Adrenal gland (tissue), 12 donors: Measurements from ENCODE around the gene NMT1. TPM values are rescaled to one million over a fixed set of nuclear protein-coding genes. Genes with fewer than 3 reads are reported as not detected.
A peak's percentile ranks its signal among the peaks of the same experiment; 100 is the strongest.

Experiments used
- DNase-seq, 7 donors: peaks; one replicate each; pipeline ENCODE4 v3.0.0-alpha.2; 2019 to 2020
- H3K27ac ChIP-seq, 5 donors: fragments of 200-600 bp; sonication (generic) in 4 of 5; 1 replicate in 3 of 5; 2 replicates in 2 of 5; pipeline versions ENCODE4 v1.5.1 to v1.8.0; 2016 to 2020; ENCODE audit warnings: mild to moderate bottlenecking in 1 of 5
- H3K27me3 ChIP-seq: fragments of 200-600 bp; 2 replicates; pipeline ENCODE4 v1.8.0; 2021
- H3K36me3 ChIP-seq, 2 donors: fragments of 200-600 bp; replicated peaks in 1 of 2; 1 replicate in 1 of 2; 2 replicates in 1 of 2; pipeline versions ENCODE4 v1.5.1 to v1.8.0; 2018 to 2022
- H3K4me1 ChIP-seq, 2 donors: fragments of 200-600 bp; replicated peaks in 1 of 2; 1 replicate in 1 of 2; 2 replicates in 1 of 2; pipeline versions ENCODE4 v1.5.1 to v1.8.0; 2018 to 2021
- H3K4me3 ChIP-seq, 4 donors: fragments of 200-600 bp; sonication (generic) in 3 of 4; one replicate each; pipeline ENCODE4 v1.5.1; 2016 to 2018
- H3K9me3 ChIP-seq, 3 donors: fragments of 200-600 bp; sonication (generic) in 1 of 3; replicated peaks in 1 of 3; 1 replicate in 2 of 3; 2 replicates in 1 of 3; pipeline versions ENCODE4 v1.5.1 to v1.8.0; 2016 to 2021
- POLR2A ChIP-seq, 2 donors: fragments of 450-650 bp; IDR thresholded peaks; one replicate each; pipeline ENCODE4 v1.6.1; 2017; ENCODE audit warnings: antibody characterized with exemption in 2 of 2, mild to moderate bottlenecking in 2 of 2, moderate library complexity in 1 of 2
- WGBS, 4 donors: extraction: QIAGEN DNeasy Blood & Tissue Kit in 2 of 4; methylation state at CpG; one replicate each; pipeline versions ENCODE4 v1.1.5 to v1.1.7; 2013 to 2017; 5-methylcytosine and 5-hydroxymethylcytosine counted together
- intact Hi-C, 2 donors: fragments of 100-400 bp; cut with DNase I; formaldehyde crosslinking; loops; one replicate each; pipeline versions ENCODE4 v1.14.1 to v1.15.0; 2022 to 2023
- polyA plus RNA-seq, 3 donors: library from polyadenylated mRNA; stranded (reverse); fragments of 200-250 nt in 2 of 3; fragments of 350-450 nt in 1 of 3; fragmentation: Illumina TruSeq in 1 of 3; extraction: RNeasy Lipid Tissue Mini Kit (QIAGEN cat#74804) in 1 of 3; gene quantifications; one replicate each; pipeline ENCODE4 v1.2.3, GENCODE V29; 2013 to 2014
- total RNA-seq, 9 donors: library from RNA; depleted of rRNA in 4 of 9; stranded (reverse); fragments of >200 nt in 4 of 9; fragments of 120-200 nt in 1 of 9; fragmentation: NEBNext Ultra II Directional in 1 of 9; extraction: Animal tissue kit (Norgen Biotek cat#: 25700) in 1 of 9; gene quantifications; one replicate each; pipeline versions ENCODE4 v1.1.0 to v1.2.4, GENCODE V29; 2013 to 2023
- TF ChIP-seq, protein P1 (sequence below), 6 experiments: fragments of 450-650 bp in 4 of 6; fragments of 200-600 bp in 2 of 6; sonication (generic) in 1 of 6; IDR thresholded peaks; 1 replicate in 5 of 6; 2 replicates in 1 of 6; pipeline versions ENCODE4 v1.5.1 to v1.8.0; 2016 to 2021; ENCODE audit warnings: antibody characterized with exemption in 6 of 6, mild to moderate bottlenecking in 2 of 6, moderate library complexity in 1 of 6
- donor health status: healthy with polysubstance abuse.
- donor health status: Bipolar disorder and iron deficiency.
- donor health status: DM: yes; HTN: yes; CAD: no.
- donor health status: DM: no; HTN: no; CAD: no.
- donor health status: DM: no; HTN: no; CAD: no.
- donor health status: DM: yes; HTN: yes; CAD: no.

Gene NMT1
- total and polyA plus RNA-seq, 12 donors: 85.9 to 174 (median 136) TPM

DNA sequence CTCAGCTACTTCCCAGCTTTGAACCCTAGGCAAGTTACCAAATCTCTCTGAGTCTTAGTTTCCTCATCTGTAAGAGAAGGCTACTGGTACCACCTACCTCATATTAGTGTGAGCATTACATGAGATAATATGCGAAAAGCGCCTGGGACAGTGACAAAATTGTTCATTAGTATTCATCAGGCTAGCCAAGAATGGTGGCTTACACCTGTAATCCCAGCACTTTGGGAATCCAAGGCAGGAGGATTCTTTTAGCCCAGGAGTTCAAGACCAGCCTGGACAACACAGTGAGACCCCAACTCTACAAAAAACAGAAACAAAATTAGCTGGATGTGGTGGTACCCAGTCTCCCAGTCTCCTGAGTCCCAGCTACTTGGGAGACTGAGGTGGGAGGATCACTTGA, 67.9 kb downstream of the NMT1 start:
- Histone ChIP-seq H3K36me3 (no peaks in the 10 kb centered on the region), H3K27me3 (no peaks in the 10 kb centered on the region), H3K4me1 (peaks cover 47 to 54% of the 10 kb centered on the region in 2 donors), H3K27ac (peak overlapping the region; percentile 80 to 98 (median 87)), H3K9me3 (no peaks in the 10 kb centered on the region), H3K4me3 (no peak overlapping the region)
- no peak for DNase-seq
- no peak for TF ChIP-seq POLR2A (IDR thresholded peaks at IDR 0.05)
- TF ChIP-seq, protein P1, sequence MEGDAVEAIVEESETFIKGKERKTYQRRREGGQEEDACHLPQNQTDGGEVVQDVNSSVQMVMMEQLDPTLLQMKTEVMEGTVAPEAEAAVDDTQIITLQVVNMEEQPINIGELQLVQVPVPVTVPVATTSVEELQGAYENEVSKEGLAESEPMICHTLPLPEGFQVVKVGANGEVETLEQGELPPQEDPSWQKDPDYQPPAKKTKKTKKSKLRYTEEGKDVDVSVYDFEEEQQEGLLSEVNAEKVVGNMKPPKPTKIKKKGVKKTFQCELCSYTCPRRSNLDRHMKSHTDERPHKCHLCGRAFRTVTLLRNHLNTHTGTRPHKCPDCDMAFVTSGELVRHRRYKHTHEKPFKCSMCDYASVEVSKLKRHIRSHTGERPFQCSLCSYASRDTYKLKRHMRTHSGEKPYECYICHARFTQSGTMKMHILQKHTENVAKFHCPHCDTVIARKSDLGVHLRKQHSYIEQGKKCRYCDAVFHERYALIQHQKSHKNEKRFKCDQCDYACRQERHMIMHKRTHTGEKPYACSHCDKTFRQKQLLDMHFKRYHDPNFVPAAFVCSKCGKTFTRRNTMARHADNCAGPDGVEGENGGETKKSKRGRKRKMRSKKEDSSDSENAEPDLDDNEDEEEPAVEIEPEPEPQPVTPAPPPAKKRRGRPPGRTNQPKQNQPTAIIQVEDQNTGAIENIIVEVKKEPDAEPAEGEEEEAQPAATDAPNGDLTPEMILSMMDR (IDR thresholded peaks at IDR 0.05): no peak
- intact Hi-C loops: no loop called here
- WGBS, 4 donors: 93 to 95% (median 95%) methylated on average over 2 of the region's 2 CpGs

DNA sequence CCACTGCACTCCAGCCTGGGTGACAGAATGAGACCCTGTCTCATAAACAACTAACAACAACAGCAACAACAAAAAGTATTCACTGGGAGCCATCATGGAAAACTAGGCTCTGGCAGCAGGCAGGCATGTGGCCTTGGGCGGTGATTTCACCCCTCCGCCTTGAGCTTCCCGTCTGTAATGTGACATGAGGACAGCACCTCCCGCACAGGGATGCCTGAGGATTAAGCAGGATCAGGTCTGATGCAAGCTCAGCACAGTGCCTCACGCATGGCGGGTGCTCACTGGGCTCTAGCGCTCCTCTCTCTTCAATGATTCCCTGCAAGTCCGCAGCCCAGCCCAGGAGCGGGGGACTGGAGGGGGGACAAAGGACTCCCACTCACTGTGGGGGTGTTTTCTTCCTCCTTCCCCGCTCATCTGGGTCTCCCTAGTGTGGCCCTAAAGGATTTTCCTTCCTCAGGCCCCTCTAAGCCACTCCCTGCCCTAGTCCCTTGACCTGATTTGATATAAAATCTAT, 68.4 kb downstream of the NMT1 start:
- peak; percentile 71 to 95 (median 93) for DNase-seq
- 40 to 89% (median 49%) methylated on average over 1 to 10 of the region's 10 CpGs for WGBS, 4 donors
- H3K4me1 ChIP-seq: peaks cover 42 to 49% of the 10 kb centered on the region in 2 donors
- H3K9me3 ChIP-seq: no peaks in the 10 kb centered on the region
- H3K27me3 ChIP-seq: no peaks in the 10 kb centered on the region
- H3K36me3 ChIP-seq: no peaks in the 10 kb centered on the region
- peak overlapping the region; percentile 80 to 98 (median 87) for H3K27ac ChIP-seq
- no peak overlapping the region for H3K4me3 ChIP-seq
- peak in 1 of 2 donors; percentile 82 for TF ChIP-seq POLR2A (IDR thresholded peaks at IDR 0.05)
- TF ChIP-seq, protein P1 (IDR thresholded peaks at IDR 0.05): no peak
- intact Hi-C loops: no loop called here

DNA sequence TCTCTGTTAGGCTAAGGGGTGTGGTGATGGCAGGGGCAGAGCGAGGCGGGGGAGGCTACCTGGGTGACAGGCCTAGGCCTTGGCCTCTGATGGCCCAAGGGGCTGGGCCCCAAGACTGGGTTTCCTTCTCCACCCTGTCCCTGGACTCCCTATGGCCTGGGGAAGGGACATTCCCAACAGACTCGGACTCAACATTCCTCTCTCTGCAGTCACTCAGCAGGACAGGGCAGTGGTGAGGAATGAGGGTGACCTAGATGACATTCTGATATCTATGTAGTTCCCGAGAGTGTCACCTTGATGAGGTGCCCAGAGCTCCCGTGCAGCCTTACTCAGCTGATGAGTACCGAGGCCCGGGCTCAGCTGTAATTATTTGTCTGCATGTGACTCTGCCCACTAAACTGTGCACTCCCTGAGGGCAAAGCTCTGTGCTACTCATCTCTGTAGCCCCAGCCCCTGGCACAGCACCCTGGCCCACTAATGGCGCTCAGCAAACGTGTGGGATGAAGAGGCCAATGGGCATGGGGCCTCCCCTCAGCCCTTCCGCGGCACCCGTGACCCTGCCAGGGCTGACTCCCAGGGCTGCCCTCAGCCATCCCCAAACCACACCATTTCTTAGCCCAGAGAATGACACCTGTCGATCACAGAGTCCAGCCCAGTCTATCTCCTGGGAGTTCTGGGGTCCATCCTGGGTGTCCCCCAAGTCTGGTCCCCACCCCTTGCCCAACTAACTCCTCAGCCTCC, 69.0 kb downstream of the NMT1 start:
- no peak for TF ChIP-seq POLR2A (IDR thresholded peaks at IDR 0.05)
- TF ChIP-seq, protein P1 (IDR thresholded peaks at IDR 0.05): no peak
- H3K4me1 ChIP-seq: peaks cover 40 to 45% of the 10 kb centered on the region in 2 donors
- no peaks in the 10 kb centered on the region for H3K9me3 ChIP-seq
- H3K4me3 ChIP-seq: no peak overlapping the region
- peak; percentile 39 to 86 (median 79) for DNase-seq
- H3K36me3 ChIP-seq: no peaks in the 10 kb centered on the region
- no peaks in the 10 kb centered on the region for H3K27me3 ChIP-seq
- intact Hi-C loops: loop anchor here in 1 of 2 donors (10.0 kb wide), 1 partner anchor 355 kb away; no protein-coding TSS in a partner anchor
- WGBS, 4 donors: 41 to 55% (median 50%) methylated on average over 5 to 13 of the region's 13 CpGs
- peak overlapping the region; percentile 80 to 98 (median 87) for H3K27ac ChIP-seq

DNA sequence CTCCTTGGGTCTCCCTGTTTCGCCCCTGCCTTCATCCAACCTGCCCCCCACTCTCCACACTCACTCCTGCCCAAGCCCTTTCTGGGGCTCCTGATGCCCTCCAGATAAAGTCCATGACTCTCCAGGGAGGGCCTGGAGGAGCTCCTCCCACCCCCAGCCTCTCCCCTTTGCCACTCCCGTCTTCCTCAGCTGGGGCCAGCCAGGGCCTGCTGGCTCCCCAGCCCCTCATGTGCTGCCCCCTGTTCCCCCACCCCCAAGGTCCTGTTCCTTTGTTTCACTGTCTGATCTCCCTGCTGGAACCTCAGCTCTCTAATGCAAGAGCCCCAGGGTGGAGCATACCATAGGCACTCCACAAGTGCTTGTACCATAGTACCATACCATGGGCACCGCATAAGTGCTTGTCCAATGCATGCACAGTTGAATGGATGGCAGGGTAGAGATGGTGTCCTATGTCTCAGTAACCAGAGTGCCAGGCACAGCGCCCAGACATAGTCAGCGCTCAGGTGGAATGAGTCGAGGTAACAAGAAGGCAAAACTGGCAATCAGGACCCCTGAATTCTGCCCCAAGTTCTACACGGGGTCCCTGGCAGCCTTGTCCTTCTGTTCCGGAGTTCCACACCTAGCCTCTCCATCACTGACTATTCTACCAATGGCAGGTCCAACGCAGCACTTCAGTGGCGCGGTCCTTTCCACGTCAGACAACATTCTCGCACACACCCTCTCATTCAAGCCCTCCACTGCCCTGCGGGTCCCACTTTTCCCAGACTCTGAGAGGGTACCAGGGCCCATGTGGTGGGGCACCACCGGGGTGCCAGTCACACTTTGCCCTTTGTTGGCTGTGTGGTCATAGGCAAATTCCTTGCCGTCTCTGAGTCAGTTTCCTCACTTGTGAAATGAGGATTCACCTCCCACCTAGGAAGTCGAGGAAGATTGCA, 69.8 kb downstream of the NMT1 start:
- peak overlapping the region in 3 of 4 donors; percentile 63 to 93 (median 81) for H3K4me3 ChIP-seq
- H3K36me3 ChIP-seq: no peaks in the 10 kb centered on the region
- peak overlapping the region; percentile 80 to 98 (median 97) for H3K27ac ChIP-seq
- no peaks in the 10 kb centered on the region for H3K9me3 ChIP-seq
- peaks cover 42 to 48% of the 10 kb centered on the region in 2 donors for H3K4me1 ChIP-seq
- no peak for DNase-seq
- no peaks in the 10 kb centered on the region for H3K27me3 ChIP-seq
- intact Hi-C loops: loop anchor here in 1 of 2 donors (10.0 kb wide), 1 partner anchor 356 kb away; no protein-coding TSS in a partner anchor
- WGBS, 4 donors: 76 to 83% (median 79%) methylated on average over 14 to 17 of the region's 17 CpGs
- TF ChIP-seq, protein P1 (IDR thresholded peaks at IDR 0.05): no peak
- TF ChIP-seq POLR2A (IDR thresholded peaks at IDR 0.05): no peak
